ENCODE results near the gene INO80C.

Gene INO80C

GRCh38 chr18:35443847-35444246 lies 53.9 kb downstream of the INO80C start:
- TF ChIP-seq CTCF (IDR thresholded peaks at IDR 0.05; ENCODE audit: insufficient read depth, low read depth, low read length, missing control alignments), result no peak
- no peak overlapping the region for H3K4me3 ChIP-seq (ENCODE audit: low read length)

GRCh38 chr18:35443434-35443833 lies 54.3 kb downstream of the INO80C start:
- TF ChIP-seq CTCF (IDR thresholded peaks at IDR 0.05; ENCODE audit: insufficient read depth, low read depth, low read length, missing control alignments), result no peak
- H3K4me3 ChIP-seq (ENCODE audit: low read length), result no peak overlapping the region
- no peak for DNase-seq (ENCODE audit: low read depth)

More at GRCh38 chr18:35443847-35444246, 53.9 kb downstream of the INO80C start:
- DNase-seq (ENCODE audit: low read depth), result no peak

DNA sequence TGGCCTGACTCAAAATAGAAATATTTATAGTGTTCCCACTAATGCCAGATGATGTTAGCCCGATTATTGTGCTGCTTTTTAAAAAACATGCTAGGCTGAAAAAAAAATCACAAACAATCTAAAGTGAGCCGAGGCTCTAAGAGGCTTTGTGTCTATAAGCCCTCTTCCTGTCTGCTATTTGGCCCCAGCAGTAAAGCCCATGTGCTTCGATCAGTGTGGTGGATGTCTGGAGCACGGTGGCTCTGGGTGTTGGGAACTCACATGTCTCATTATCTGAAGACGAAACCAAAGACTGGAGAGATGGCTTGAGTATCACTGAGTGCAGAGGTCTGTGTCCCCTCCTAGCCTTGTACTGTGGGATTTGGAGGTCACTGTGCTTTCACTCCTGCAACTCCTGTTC lies 55.1 kb downstream of the INO80C start:
- DNase-seq (ENCODE audit: low read depth), result no peak
- no peak for TF ChIP-seq CTCF (IDR thresholded peaks at IDR 0.05; ENCODE audit: insufficient read depth, low read depth, low read length, missing control alignments)
- no peak overlapping the region for H3K4me3 ChIP-seq (ENCODE audit: low read length)

DNA sequence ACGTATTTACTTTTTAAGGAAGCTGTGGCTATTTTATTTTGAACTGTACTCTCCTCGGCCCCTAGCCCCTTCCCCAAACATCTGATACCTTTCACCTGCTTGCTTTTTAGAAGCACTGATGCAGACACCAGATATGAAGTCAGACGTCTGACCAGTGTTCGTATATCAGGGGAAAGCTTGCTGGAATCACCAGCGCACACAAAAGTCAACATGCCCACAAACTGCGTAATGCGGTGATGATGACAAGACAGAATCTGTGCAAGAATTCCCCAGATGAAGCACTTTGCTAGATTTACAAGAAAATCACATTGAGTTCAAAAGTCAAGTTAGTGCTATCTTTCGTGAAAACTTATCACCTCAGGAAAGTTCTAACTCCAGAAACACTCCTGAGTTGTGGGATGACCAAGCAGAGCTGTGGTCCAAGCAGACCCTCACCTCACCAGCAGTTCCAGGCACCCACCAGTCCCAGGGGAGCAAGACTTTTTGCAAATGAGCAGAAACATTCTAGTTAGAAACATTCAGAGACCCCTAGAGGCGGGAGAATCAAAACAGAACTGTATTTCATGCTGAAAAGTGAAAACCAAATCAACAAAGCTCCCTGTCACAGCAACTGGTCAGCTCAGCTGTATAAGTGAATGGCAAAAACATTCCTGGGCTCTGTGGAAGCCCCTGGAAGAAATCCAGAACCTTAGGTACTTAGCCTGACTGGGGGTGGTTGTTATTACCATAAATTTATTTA lies 55.7 kb downstream of the INO80C start:
- no peak overlapping the region for H3K4me3 ChIP-seq (ENCODE audit: low read length)
- DNase-seq (ENCODE audit: low read depth), result peak; percentile 86
- no peak for TF ChIP-seq CTCF (IDR thresholded peaks at IDR 0.05; ENCODE audit: insufficient read depth, low read depth, low read length, missing control alignments)

DNA sequence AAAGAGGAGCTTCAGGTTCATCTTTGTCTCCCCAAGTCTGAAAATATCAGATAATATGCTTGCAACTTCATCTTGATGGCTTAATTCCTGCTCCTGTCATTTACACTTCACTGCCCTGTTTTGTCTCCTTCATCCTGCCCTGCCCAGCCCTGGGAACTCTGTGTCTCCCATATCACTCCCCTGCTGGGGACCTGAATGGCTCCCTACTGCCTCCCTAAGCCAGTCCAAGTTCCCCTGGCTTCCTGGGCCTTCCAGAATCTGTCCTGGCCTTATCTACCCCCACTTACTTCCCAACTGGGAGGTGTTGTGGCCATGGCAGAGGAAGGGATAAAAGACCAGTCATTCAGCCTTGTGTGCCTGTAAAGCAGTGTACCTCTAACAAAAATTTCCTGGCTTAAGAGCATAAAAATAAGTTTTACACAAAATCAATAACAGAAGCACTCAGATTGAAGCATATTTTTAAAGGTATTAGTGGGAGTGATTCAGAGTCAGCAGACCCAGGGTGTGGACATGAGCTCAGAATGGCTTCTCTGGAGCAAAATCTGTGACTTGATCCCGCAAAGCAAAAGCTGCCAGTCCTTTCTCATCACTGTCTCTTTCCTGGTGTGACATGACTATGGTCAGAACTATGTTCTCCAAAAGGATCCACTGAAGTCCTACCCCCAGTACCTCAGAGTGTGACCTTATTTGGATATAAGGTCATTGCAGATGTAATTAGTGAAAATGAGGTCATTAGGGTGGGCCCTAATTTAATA lies 59.1 kb downstream of the INO80C start:
- no peak overlapping the region for H3K4me3 ChIP-seq (ENCODE audit: low read length)
- peak; percentile 56 for DNase-seq (ENCODE audit: low read depth)
- no peak for TF ChIP-seq CTCF (IDR thresholded peaks at IDR 0.05; ENCODE audit: insufficient read depth, low read depth, low read length, missing control alignments)

- DNase-seq (ENCODE audit: low read depth), result no peak
- H3K4me3 ChIP-seq (ENCODE audit: low read length), result no peak overlapping the region
- no peak for TF ChIP-seq CTCF (IDR thresholded peaks at IDR 0.05; ENCODE audit: insufficient read depth, low read depth, low read length, missing control alignments)
Measured at GRCh38 chr18:35437836-35438235, 59.9 kb downstream of the INO80C start.

All from epithelial cell of esophagus (primary cell).